22Rv1 (cell line): Measurements from ENCODE around the gene PIK3AP1.

Source experiments
- H3K27ac ChIP-seq: fragments of 450-650 bp; 2 replicates; pipeline ENCODE4 v1.5.1; 2017
- ZFX ChIP-seq: fragments of 450-650 bp; IDR thresholded peaks from 2 replicates; pipeline ENCODE4 v1.6.1; 2017; ENCODE audit warnings: antibody characterized with exemption, borderline replicate concordance
- TF ChIP-seq, protein P1 (sequence below): fragments of 450-650 bp; IDR thresholded peaks from 2 replicates; pipeline ENCODE4 v1.5.1; 2017; ENCODE audit warnings: mild to moderate bottlenecking

Gene PIK3AP1

DNA sequence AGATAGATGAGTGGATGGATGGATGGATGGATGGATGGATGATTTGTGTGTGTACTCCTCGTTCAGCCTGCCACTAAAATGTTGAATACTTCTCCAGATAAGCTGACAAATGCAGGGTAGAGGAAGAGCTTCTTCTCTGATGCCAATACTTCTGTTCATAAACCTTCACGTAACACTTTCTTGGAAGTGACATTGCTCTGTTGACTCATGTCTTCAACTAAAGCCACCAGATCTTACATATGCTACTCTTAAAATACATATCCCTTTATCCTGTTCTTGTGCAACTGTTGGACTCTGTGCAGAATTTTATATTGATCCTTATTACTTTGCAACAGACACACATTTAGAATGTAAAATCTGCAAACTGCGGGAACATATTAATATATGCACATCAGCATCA is 26.9 kb downstream of the PIK3AP1 start:
- TF ChIP-seq, protein P1, sequence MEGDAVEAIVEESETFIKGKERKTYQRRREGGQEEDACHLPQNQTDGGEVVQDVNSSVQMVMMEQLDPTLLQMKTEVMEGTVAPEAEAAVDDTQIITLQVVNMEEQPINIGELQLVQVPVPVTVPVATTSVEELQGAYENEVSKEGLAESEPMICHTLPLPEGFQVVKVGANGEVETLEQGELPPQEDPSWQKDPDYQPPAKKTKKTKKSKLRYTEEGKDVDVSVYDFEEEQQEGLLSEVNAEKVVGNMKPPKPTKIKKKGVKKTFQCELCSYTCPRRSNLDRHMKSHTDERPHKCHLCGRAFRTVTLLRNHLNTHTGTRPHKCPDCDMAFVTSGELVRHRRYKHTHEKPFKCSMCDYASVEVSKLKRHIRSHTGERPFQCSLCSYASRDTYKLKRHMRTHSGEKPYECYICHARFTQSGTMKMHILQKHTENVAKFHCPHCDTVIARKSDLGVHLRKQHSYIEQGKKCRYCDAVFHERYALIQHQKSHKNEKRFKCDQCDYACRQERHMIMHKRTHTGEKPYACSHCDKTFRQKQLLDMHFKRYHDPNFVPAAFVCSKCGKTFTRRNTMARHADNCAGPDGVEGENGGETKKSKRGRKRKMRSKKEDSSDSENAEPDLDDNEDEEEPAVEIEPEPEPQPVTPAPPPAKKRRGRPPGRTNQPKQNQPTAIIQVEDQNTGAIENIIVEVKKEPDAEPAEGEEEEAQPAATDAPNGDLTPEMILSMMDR, result no peak
- TF ChIP-seq ZFX, result no peak
- H3K27ac ChIP-seq, result no peak overlapping the region

DNA sequence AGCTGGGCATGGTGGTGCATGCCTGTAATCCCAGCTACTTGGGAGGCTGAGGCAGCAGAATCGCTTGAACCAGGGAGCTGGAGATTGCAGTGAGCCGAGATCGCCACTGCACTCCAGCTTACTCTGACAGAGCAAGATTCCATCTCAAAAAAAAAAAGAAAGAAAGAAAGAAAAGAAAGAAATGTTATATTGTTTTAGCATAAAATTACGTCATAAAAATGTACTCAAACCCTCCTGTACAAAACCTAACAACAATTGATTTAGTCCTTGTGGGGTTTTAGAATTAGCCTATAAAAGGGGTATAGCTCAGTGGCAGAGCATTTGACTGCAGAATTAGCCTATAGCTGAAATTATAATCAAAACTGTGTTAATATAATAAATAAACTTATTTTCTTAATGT is 27.9 kb downstream of the PIK3AP1 start:
- H3K27ac ChIP-seq, result no peak overlapping the region
- TF ChIP-seq, protein P1, result no peak
- no peak for TF ChIP-seq ZFX

DNA sequence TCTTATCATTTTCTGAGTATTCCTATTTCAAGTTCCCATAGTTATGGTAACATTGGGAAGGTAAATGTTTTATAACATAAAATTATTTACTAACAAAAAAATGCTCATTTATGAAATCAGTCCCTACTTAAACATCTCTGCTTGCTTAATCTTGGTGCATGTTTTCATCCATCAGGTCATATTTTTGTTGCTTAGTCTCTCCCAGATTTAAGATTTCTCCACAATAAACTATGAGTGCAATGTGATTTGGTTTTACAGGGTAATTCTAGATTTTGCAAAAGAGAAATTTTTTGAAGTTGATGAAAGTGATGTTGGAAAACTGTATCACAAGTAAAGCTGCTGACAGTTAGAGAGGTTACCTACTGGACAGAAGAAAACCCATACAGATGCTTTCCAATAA is 28.6 kb downstream of the PIK3AP1 start:
- no peak overlapping the region for H3K27ac ChIP-seq
- TF ChIP-seq ZFX, result no peak
- TF ChIP-seq, protein P1, result no peak

DNA sequence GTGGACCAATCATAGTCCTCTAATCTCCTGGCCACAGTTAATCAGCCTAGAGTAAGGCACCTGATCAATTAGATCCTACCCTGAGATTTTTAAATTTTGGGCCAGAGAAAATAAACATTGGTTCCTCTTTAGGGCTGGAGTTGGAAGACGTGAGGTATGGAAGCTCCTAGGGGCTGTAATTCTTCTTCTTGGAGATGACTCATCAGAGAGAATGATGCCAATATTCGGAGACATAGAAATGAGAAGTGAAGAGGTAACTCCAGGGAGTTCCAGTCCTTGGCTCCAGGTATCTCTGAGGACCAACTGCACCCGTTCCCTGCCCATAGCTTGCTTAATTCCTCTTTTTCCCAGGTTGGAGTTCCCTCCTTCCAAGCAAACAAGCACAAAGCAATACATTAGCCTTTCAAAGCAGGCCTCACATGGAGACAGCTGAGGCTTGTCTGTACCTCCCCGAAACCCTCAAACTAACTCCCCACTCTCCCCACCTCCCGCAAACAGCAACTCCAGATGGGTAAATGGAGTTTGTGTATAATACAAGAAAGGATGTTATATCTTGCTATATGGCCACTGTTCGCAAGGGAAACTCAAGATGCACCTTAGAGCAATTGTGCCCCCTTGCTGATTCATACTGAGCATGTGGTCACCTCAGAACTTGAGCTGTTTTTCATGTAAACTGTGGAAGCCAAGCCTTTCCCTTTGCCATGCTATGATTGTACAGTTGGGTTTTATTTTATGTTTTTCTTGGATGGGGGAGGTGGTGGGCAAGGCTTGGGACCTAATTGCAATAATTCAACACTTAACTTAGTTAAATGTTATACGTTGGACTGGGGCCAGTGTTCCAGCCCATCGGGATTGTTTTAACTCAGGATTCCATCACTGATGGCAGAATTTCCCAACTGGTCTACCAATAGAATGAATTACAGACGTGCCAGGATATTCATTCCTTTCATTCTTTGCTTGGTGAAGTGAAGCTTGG is 29.3 kb downstream of the PIK3AP1 start:
- no peak overlapping the region for H3K27ac ChIP-seq

DNA sequence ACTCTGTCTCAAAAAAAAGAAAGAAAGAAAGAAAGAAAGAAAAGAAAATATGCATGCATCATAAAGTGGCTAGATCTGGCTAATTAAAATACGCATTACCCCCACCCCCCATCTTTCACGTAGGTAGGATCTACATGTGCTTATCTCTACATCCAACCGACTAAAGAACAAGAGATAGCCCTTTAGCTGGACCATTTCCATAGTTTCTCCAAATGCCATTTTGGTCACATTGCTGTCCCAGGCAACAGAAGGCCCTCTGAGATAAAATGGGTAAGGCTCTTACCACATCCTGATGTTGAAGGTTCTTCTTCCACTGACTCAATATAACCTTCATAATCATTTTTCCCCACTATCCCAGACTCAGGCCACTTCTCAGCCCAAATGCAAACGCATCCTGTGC is 31.5 kb downstream of the PIK3AP1 start:
- H3K27ac ChIP-seq, result no peak overlapping the region
- TF ChIP-seq, protein P1, result no peak
- TF ChIP-seq ZFX, result no peak

More for the DNA sequence above, 29.3 kb downstream of the PIK3AP1 start:
- TF ChIP-seq, protein P1, result no peak
- no peak for TF ChIP-seq ZFX

DNA sequence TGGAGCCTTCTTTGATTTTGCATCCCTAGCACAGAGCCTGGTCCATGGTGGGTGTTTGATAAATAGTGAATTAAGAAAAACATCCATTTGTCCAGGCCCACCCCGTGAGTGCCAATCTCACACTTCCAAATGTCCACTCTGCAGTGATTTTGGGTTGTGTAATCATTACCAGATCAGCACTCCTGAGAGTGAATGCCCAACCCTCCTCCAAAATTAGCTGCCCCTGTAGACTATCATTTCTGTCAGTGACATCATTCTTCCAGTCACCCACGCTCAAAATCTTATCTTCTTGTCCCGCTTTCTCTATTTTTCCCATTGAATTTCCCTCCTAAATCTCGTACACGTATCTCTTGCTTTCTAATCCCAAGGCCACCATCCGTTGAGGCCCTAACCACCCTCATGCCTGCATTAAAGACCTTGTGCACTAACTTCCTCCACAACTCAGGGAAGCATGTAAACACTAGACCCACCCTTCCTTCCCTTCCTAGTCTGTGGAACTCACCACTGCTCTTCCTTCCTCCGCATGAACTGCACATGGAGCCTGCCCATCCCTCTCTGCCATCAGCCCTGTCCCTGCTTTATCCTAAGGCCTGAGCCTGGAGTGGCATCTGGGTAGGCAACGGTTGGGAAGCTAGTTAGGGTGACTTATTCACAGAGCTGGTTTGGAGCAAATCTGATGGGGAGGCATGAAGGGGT is 32.8 kb downstream of the PIK3AP1 start:
- H3K27ac ChIP-seq, result no peak overlapping the region
- TF ChIP-seq, protein P1, result no peak
- TF ChIP-seq ZFX, result no peak

DNA sequence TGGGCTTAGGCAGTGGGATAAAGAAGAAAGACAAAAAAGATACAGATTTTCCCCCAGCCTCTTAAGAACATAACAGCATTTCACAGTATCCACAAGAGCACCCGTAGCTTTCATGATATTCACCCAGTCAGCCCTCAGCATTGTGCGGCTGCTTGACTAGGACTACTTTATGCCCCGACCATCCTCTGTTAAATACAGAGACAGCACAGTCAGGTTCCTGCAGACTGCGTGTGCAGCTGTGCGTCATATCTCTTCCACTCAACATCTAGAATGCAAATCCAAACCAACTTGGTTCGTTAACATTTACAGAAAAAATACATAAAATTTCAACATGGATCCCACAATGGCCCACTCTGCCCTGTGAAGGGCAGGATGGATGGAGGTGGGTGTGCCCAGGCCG is 33.8 kb downstream of the PIK3AP1 start:
- no peak overlapping the region for H3K27ac ChIP-seq
- TF ChIP-seq, protein P1, result no peak
- no peak for TF ChIP-seq ZFX
